Adrenal gland (tissue), 5 donors: Measurements from ENCODE around the gene HES4.

Experiments used
- POLR2A ChIP-seq, 2 donors: fragments of 450-650 bp; IDR thresholded peaks; one replicate each; pipeline ENCODE4 v1.6.1; 2017; ENCODE audit warnings: antibody characterized with exemption in 2 of 2, mild to moderate bottlenecking in 2 of 2, moderate library complexity in 1 of 2
- TF ChIP-seq, protein P1 (sequence below), 6 experiments: fragments of 450-650 bp in 4 of 6; fragments of 200-600 bp in 2 of 6; sonication (generic) in 1 of 6; IDR thresholded peaks; 1 replicate in 5 of 6; 2 replicates in 1 of 6; pipeline versions ENCODE4 v1.5.1 to v1.8.0; 2016 to 2021; ENCODE audit warnings: antibody characterized with exemption in 6 of 6, mild to moderate bottlenecking in 2 of 6, moderate library complexity in 1 of 6
- donor health status: DM: no; HTN: no; CAD: no.

GRCh38 chr1:1019122-1019999 lies 19.5 kb upstream of the HES4 start:
- TF ChIP-seq, protein P1, sequence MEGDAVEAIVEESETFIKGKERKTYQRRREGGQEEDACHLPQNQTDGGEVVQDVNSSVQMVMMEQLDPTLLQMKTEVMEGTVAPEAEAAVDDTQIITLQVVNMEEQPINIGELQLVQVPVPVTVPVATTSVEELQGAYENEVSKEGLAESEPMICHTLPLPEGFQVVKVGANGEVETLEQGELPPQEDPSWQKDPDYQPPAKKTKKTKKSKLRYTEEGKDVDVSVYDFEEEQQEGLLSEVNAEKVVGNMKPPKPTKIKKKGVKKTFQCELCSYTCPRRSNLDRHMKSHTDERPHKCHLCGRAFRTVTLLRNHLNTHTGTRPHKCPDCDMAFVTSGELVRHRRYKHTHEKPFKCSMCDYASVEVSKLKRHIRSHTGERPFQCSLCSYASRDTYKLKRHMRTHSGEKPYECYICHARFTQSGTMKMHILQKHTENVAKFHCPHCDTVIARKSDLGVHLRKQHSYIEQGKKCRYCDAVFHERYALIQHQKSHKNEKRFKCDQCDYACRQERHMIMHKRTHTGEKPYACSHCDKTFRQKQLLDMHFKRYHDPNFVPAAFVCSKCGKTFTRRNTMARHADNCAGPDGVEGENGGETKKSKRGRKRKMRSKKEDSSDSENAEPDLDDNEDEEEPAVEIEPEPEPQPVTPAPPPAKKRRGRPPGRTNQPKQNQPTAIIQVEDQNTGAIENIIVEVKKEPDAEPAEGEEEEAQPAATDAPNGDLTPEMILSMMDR (IDR thresholded peaks at IDR 0.05): peak in 5 of 6 experiments; percentile 22 to 49 (median 33)
- TF ChIP-seq POLR2A (IDR thresholded peaks at IDR 0.05): no peak
